GM21825 (cell line): Measurements from ENCODE around the gene ZSCAN1.

ENCODE experiments used
- ATAC-seq: cut with Tn5 transposase; IDR thresholded peaks from one replicate; pipeline ENCODE4 v1.9.1; 2021; ENCODE audit warnings: mild to moderate bottlenecking, moderate library complexity; ENCODE audit not compliant: unreplicated experiment

Gene ZSCAN1

DNA sequence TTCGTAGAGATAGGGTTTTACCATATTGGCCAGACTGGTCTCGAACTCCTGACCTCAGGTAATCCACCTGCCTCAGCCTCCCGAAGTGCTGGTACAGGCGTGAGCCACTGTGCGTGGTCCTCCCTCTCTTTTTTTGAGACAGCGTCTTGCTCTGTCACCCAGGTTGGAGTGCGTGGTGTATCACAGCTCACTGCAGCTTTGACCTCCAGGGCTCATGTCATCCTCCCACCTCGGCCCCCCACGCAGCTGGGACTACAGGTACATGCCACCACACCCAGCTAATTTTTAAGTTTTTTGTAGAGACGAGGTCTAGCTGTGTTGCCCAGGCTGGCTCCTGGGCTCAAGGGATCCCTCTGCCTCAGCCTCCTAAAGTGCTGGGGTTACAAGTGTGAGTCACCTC is 46.0 kb downstream of the ZSCAN1 start:
- no peak for ATAC-seq

DNA sequence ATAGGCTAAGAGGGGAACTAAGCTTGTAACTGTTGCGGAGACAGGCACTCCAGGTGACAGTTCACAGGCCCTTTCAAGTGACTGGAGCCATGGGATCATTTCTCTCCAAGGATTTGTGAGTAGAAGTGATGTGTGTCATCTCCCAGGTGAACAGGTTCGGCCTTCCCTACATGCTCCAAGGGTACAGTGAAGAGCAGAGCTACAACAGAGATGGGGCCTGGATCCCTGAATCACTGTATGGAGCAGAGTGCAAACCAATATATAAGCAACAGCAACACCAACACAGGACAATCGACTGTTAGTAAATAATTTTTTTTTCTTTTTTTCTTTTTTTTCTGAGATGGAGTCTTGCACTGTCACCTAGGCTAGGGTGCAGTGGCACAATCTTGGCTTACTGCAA is 49.2 kb downstream of the ZSCAN1 start:
- no peak for ATAC-seq

DNA sequence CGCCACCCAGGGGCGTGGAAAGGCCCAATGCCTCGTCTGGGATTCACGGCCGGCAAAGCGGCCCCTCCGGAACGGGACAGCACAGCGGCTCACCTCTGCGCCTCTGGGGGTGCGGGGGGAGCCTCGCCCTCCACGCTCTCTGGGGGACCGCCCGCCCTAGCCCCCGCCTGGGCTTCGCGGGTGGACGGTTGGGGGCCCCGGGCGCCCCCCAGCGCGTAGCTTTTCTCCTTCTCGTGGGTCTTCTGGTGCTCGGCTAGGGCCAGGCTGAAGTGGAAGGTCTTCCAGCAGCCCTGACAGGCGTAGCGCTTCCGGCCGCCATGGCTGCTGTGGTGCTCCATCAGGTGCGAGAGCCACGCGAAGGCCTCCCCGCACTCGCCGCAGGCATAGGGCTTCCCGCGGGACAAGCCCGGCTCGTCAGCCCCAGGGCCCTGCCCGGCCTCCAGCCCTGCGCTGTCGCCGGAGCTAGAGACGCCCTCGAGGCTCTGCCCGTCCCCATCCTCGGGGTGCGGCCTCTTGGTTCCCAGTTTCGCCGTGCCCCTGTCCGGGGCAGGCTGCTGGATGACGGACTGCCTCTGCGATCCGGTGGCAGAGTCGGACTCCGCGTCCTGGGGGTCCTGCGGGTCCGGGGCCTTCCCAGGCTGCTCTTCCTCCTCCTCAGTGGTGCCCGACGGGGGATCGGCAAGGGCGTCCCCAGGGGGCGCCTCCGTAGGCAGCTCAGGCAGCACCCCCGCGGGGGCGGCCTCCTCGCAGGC is 50.9 kb downstream of the ZSCAN1 start:
- no peak for ATAC-seq

DNA sequence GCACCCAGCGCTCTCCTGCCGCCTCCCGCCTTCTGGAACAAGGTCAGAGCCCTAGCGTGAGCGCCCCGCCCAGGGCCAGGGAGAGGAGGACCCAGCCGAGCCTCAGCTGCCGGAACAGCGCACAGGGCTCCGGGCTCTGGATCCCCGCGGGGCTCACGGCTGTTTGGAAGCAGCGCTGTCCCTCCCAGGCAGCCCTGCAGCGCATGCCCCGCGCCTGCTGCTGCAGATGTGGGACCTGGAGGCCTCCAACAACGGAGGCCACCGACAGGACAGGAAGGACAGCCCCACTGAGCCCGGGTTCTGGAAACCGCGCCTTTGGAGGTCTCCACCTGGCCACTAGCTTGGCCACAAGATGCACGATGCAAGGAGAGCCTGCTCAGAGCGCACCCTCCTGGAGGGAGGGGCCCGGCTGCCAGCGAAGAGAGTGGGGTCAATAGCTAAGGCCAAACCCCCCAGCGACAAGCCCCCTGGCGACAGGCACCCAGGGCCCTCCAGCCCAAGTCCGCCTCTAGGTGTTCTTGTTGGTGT is 51.6 kb downstream of the ZSCAN1 start:
- ATAC-seq = no peak

DNA sequence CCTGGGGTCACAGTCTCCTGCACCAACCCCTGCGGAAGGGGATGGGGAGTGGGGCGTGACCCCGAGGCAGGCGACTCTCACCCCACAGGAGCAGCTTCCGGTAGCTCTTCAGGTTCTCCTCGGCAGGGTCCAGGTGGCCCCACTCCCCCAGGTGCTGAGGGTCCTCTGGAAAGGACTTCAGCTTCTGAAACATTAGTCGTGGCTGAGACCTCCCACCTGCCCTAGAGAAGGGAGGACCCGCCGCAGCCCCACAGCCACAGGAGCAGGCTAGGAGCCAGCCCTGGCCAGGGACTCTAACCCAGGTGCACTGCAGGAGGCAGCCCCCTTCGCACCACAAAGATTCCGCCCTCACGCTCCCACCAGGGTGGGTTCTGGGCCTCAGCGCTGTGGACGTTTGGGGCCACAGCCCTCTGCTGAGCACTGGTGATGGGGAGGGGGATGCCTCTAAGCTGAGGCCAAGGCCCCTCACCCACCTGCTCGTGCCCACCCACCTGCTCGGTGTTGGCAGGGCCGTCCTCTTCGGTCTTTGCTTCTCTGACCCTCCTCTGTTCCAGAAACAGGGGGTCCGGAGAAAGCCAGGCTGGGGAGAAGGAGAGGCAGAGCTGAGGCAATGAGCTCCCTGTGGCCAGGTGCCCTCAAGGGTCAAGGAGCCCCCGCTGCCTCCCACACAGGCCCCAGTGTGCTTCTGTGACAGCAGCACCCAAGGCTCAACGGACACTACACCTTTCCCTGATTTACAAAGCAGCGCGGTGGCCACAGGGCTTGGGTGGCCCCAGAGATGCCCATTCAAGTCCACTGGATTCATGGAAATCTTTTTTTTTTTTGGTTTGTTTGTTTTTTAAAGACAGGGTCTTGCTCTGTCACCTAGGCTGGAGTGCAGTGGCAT is 53.2 kb downstream of the ZSCAN1 start:
- ATAC-seq = no peak

DNA sequence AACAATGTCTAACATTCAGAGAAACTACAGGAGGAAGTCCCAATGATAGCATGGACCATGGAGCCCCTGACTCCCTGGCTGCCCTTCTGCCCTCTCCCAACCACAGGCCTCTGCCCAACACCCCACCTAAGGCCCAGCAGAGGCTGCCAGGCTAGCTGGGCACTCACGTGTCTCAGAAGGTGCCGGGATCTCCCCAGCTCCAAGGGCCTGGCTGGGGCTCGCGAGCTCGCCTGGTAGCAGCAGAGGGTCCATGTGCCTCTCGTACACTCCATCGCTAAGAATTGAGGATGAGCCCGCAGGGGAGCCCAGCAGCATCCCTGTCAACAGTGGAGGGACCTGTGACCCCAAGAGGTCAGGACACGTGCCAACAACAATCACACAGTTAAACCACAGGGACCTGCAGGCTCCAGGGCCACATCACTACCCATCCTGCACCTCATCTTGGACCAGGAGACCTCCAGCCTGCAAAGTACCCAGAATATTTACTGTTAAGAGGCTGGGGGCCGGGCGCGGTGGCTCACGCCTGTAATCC is 54.8 kb downstream of the ZSCAN1 start:
- no peak for ATAC-seq

DNA sequence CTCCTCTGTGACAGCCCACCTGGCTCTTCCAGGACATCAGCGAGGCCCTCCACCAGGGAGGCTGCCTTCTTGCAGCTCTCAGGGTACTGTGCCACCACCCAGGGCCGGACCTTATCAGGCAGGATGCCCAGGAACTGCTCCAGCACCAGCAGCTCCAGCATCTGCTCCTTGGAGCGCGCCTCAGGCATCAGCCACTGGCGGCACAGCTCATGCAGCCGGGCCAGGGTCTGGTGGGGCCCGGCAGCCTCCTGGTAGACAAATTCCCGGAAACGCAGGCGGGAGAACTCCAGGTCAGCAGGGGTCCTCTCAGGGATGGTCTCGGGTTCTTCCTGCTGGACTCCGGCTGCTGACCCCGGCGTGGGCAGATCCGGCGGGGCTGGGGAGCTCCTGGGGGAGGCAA is 56.0 kb downstream of the ZSCAN1 start:
- ATAC-seq = no peak

DNA sequence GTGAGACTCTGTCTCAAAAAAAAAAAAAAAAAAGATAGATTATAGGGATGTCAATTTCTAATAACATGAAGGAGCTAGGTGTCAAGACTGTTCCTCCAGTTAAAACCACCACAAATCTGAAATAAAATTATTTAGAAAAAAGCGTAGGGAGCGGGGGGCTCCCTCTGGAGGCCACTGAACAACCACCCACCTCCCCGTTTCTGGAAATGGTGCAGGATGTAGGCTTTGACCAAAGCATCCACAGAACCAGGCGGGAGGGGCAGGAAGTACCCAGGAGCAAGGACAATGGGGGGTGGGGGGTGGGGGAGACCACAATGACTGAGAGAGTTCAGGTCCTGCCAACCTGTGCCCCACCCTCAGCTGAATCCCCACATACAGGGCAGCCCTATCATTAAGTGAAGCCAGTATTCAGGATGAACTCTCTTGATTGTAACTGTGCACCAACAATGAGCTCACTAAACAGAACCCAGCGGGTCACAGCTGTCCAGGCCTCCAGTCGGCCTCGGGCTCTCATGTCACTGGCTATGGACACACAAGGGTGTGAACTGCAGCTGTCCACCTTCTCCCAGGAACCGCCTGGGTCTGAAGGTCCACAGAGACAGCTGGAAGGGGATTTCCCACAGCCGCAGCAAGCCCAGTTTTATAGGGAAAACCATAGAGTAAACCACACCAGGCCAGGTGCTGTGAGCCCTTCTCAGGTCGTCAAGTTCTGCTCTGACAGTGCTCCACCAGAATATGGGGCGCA is 57.6 kb downstream of the ZSCAN1 start:
- no peak for ATAC-seq

DNA sequence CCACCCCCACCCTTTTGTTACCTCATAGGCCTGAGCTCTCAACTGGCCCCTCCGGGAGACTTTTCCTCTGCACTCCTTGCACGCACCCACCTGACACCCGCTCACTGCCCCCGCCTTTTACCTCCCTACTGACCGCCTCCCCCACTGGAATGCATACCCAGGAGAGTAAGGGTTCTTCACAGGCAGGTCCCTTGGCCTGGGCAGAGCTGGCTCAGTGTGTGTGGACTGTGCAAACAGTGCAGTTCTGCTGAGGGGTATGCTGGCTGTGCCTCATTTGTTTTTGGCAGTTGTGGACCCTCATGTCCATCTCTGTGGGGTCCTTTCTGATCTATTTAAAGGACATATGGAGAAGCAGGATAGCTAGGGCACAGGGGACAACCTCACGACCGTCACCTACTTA is 59.2 kb downstream of the ZSCAN1 start:
- no peak for ATAC-seq

DNA sequence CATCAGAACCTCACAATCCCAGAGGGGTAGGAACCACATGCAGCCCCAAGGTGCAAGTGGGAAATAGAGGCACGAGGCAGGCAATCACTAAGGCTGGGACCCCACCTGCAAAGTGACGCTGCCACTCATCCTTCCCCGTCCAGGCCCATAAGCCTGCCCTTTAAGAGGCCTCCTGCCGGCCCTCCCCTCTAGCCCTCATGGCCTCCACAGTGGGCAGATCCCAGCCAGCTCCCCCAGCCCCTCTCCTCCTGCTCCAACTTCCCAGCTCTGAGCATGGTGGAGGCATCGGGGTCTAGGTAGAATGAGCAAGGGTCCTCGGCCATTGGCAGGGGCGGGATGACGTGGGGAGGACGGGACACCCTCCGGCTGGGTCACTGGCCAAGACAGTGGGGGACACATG is 61.5 kb downstream of the ZSCAN1 start:
- ATAC-seq = no peak

DNA sequence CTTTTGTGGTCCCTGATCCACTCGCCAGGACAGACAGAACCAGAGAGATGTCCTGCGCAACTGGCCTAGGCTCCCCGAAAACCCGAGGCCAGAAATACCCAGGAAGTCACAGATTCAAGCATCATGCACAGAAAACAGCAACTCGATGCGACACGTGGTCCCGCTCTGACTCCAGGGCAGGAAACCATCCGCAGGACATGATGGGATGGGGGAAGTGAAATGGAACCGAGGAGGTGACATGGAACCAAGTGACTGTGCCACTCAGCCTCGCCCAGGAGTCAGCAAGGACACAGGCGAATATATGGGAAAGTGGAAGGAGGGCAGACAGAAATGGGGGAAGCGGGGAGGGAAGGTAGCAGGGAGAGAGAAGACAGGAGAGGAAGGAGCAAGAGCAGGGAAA is 63.1 kb downstream of the ZSCAN1 start:
- ATAC-seq = no peak

DNA sequence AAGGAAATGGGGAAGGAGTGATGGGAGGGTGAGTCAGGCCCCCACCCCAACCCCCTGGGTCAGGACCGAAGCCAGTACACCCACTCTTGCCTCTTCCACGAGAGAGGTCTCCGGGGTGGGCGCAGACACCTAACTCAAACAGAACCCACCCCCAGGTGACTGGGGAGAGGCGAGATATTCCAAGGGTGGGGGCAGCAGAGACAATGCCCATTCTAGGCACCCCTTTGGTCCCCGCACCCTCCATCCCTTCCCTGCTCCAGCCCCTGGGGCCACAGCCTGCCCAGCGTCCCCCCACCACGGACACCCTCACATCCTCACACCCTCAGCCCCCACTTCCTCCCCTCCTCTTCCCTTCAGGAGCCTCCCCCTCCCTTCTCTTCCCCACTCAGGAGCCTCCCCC is 63.5 kb downstream of the ZSCAN1 start:
- no peak for ATAC-seq

DNA sequence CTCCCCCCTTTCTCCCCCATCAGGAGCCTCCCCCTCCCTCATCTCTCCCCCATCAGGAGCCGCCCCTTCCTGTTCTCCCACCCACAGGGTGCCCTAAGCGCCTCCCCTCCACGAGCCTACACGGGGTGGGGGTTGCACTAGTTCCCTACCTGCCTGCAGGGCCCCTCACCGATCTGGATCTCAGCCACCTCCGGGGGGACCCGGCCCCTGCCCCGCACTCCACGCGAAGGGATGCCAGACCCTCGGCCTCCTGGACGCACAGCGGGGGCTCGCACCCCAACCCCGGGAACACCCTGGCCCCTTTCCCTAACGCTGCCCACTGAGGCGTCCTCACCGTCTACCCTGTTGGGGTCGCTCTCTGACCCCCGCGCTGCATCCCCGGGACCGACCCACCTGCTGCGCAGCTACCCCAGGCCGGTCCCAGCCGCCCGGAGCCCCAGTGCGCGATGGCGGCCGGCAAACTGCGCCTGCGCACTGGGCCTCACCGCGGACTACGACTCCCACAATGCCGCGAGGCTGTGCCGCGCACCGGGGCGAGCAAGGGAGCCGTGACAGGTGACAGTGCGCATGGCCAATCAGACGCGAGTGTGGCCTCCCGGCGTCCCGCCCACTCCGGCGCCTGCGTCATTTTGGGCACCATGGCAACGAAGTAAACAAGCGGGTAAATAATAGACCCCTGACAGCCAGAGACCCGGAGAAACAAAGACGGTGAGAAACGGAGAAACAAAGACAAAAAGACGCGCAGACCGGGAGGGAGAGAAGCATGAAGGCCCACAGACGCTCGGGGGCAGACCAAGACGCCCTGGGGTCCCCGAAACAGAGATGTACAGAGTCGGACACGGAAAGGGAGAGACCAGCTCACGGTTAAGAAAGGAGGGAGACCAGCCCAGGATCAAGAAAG is 64.2 kb downstream of the ZSCAN1 start, which contains the start of gene ZSCAN18:
Gene ZSCAN18, minus strand, starts transcription at position 451 of the 901 bp plus-strand sequence. CDS start 7,964 bp downstream, outside the sequence.
- peak; percentile 92 for ATAC-seq

DNA sequence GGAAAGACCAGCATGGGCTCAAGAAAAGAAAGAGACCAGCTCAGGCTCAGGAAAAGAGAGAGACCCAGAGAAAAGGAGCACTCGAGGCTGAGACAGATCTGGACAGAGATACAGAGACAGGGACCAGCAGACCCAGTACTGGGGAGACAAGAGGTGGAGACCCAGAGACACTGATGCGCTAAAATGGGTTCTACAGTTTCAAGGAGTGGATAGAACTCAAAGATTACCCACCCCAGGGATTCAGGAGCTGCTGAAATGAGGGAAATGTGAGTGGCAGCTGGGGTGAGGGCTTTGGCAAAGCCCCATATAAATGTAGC is 64.8 kb downstream of the ZSCAN1 start:
- no peak for ATAC-seq
